Measurements from ENCODE around the gene SCCPDH.
A peak's percentile ranks its signal among the peaks of the same experiment; 100 is the strongest.

Gene SCCPDH

DNA sequence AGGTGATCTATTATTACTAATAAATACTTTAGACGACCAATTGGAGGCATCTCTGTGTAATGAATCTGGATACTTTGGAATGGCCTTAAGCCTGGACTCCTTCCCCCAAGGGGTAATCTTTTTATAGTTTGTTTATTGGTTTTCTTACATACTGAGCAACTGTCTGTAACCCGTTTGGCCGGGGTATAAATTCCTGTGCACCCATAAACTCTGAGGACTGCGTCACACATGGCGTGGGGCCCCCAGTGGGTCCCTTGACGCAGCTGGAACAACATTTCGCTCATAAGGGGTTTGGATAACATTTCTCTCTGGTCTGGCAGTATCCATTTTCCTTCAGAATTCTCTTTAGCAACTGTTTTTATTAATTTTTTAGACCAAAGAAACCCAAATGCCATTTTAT is 26.5 kb downstream of the SCCPDH start:
- no peak for DNase-seq

DNA sequence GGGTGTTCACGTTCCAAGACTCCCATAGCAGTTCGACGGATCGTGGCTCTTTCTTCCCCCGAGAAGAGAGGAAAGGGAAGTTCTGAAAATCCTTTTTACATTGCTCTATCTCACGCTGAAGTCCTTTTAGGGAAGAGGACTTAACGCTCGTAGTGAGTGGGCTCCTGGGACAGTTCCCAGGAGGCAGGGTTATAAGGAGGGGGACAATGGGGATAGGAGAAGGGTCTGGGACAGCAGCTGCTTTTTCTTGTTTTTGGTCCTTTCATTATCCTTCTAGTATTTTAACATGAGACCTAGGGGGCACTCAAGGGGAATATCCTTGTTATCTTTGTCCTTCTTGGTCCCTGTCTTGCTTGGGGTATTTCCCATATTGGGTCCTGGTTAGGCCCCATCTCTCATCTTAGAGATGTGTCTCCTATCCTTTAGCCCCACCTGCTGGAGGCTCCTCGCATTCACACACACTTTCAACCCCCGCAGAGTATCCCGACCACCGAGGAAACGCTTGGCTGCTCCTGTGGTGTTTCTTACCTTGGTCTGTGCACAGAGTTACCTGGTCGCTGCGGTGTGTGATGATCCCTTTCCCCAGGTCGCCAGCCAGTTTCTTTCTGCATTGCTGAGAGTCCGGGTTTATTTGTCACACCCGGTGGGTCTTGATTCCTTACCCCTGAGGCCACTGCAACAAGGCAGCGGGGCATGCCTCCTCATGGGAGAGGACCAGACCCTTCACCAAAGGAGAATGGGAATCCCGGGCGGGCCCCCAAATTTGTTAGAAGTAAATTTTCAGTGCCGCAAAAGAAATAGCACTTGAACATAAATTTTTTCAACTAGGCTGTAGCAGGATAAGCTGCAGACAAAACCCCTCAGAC is 29.7 kb downstream of the SCCPDH start:
- DNase-seq, result peak; percentile 59 to 74 (median 62)

DNA sequence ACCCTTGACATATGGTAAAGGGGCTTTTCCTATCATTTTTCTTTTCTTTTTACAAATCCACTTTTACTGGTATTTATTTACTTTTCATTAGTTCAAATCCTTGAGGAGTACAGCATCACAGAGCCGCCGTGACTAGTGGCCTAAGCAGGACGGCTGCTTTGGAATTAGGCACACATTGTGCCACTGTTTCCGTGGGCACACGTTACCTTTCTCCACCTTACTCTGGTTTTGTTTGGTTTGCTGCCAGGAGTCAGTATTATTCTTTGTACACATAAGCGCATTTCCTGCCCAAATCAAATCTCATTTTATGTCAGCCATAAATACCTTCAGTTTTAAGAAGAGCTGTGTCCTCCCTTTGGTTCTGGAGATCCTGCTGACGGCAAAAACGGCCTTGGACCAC is 31.2 kb downstream of the SCCPDH start:
- DNase-seq, result no peak

DNA sequence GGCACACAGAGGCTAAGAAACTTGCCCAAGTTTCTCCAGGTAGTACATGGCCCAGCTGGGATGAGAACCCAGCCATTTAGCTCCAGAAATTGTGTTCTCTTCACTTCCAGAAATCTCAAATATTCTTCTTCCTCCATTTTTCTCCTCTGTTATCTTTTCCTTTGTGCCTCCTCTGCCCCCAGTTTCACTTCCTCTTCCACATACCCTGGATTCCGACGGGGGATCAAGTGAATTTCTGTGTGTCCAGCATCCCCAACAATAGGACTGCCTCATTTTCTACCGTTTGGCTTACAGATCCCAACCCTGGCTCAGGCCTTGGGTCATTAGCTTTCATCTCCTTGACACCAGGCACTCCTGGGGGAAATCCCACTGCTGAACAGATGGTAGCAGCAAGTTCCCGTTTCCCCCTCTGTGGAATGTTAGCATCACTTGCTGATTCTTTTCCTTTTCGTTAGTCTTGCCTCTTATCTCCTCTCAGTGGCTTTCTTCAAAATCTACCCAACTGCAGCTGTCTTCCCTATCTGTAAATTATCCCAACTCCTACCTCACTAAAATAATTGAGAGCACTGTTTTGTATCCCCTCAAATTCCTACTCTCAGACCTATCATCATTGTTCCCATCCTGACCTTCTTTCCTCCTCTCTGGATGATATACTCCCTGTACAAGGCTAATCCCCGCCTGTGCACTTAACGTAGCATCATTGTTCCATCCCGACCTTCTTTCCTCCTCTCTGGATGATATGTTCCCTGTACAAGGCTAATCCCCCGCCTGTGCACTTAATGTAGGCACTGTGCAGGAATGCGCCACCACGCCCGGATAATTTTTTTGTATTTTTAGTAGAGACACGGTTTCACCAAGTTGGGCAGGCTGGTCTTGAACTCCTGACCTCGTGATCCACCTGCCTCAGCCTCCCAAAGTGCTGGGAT is 36.5 kb downstream of the SCCPDH start:
- peak; percentile 24 to 53 (median 38) for DNase-seq

DNA sequence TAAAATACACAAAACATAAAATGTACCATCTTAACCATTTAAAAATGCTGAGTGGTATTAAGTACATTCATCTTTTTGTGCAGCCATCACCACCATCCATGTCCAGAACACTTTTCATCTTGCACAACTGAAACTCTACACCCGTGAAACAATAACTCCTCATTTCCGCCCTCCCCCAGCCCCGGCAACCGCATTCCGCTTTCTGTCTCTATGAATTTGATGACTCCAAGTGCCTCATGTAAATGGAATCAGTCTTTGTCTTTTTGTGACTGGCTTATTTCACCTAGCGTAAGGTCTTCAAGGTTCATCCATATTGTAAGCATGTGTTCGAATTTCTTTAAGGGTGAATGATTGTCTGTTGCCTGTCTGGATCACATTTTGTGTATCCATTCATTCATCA is 37.2 kb downstream of the SCCPDH start:
- DNase-seq, result no peak

DNA sequence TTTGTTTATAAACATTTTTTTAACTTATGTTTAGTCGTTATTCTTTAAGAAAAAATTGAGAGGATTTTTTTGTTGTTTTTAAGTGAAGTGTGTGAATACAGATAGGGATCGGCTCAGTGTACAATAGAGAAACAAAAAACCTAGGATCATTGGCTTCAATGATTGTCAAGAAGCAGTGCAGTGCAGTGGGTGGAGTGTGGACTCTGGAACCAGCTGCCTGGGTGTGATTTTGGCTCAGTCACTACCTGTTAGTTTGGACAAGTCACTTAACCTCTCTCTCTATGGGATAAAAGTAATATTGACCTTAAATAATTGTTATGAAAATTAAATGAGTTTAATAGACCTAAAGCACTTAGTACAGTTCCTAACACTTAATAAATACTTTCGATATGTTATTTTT is 41.3 kb downstream of the SCCPDH start:
- DNase-seq, result no peak

DNA sequence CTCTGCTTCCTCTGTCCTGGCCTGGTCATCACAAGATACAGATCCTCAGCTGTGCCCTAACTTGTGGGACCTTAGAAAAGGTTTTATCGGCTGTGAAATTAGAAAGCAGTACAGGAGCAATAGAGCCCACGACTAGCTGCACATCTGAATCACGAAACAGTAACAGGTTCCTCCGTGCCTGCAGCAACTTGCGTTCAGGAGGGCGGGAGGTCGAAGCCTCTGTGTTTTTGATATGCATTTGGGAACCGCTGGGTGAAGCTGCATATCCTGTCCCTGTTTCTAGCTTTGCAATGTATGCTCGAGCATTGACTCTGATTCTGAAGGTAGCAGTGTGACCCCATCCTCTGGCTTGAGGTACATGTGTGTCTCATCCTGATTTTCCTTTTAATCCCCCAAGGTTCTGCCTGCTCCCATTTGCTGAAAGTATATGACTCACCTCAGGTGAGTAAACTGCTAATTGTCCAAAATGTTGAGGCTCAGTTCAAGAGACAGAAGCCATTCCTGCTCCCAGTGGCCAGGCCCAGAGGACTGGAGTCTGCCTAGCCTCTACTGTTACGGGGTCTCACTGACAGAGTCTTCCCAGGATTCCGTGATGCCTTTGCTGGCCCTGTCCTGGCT is 44.3 kb downstream of the SCCPDH start:
- DNase-seq, result no peak

DNA sequence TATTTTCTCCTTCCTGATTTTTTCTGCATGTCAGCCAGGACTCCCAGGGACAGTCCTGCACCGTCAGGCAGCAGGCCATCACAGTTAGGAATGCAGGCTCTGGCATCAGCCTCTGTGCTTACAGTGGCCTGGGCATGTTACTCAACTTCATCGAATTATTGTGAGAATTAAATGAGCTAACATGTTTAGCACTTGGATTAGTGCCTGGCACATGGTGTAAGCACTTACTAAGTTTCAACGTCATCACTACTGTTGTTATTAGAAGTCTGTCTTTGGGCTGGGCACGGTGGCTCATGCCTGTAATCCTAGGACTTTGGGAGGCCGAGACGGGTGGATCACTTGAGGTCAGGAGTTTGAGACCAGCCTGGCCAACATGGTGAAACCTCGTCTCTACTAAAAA is 45.1 kb downstream of the SCCPDH start:
- no peak for DNase-seq

DNA sequence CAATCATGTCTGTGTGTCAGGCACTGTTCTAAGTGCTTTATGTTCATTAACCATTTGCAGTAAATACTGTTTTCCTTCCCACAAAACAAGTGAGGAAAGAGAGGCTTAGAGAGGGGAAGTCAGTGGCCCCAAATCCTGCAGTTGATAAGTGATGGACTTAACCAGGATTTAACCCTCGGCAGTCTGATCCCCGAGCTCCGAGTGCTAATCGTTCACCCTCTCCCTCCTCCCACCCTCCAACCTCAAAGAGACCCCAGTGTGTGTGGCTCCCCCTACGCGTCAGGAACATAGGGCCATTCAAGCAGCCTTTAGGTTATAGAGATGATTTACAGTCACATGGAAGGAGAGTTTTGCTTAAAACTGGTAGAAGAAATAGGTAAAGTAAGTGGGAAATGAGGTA is 47.2 kb downstream of the SCCPDH start:
- no peak for DNase-seq

DNA sequence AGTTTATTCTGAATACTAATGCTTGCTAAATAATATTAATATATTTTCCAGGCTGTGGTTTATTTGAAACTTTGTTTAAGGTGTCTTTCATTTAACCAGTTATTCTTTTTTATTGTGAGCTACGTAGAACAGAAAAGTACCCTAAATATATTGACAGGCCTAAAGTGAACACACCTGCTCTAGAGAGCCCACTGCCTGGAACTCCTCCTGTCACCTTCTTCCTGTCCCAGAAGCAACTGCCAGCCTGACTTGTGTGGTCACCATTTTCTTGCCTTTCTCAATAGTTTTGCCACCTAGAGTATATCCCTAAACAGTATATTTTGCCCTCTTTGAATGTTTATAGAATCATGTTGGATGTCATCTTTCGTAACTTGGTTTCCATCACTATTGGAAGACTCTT is 48.5 kb downstream of the SCCPDH start:
- no peak for DNase-seq

DNA sequence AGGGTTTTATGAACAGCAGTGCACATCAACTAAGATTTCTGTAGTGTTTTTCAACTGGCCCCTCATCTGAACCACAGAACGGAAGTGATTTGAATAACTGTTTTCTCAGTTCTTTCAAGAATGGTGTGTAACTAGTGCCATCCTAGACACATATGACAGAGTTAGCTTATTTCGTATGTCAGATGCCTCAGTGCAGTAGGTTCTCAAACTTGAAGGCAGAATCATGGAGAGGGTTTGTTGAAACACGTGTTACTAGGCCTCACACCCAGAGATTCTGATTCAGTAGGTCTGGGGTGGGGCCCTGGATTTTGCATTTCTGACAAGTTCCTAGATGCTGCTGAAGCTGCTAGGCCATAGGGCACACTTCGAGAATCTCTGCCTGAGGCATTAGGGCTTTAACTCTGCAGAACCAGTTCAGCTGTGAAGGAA is 49.0 kb downstream of the SCCPDH start:
- no peak for DNase-seq

DNA sequence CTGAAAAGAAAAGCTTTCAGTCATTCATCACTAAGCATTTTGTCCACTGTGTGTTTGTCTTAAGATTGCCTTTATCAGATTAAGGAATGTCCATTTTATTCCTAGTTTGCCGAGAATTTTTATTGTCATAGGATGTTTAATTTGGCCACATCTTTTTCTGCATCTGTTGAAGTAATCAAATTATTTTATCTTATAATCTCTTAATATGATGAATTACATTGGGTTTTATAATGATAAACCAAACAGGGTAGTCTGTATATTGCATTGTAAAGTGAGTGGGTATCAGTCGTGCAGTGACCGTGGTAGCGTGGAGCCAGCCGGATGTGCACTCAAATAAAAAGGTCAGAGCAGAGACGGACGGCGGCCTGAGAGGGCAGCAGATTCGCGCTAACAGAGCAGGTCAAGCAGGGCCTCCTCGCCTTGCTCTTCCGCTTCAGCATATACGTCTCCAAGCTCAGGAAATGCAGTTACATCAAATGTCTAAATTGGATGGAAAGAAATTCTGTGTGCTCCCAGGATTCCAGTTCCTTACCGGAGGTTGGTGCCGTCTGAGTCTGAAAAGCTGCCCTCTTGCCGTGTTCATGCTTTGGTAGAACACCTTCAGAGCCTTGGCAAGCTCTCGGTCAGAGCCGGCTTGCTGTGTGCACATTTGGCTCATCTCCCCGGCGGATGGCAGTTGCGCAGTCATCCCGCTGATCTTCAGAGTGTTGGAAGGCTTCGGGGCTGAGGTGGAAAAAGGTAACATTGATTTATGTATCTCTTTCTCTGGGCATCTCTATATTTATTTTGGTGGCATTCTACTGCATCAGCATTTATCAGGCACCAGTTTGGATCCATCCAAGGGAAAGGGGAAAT is 51.5 kb downstream of the SCCPDH start:
- no peak for DNase-seq

DNA sequence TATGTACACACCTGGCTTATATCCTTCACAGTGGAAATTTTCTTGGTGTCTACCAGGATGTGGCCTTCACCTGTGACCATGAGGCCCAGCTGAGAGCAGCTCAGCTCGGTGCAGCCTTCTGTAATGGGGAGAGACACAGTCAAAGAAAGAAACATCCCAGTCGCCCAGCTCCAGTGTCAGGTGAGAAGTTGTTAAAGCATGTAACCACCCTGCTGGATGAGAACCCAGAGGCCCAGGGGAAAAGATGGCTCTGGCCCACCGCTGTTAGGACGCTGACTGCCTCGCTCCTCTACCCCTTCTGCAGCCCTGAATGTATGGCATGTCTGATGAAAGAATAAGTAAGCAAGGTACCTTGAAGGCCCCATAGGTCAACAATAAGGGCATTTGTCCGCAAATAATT is 52.7 kb downstream of the SCCPDH start:
- no peak for DNase-seq

DNA sequence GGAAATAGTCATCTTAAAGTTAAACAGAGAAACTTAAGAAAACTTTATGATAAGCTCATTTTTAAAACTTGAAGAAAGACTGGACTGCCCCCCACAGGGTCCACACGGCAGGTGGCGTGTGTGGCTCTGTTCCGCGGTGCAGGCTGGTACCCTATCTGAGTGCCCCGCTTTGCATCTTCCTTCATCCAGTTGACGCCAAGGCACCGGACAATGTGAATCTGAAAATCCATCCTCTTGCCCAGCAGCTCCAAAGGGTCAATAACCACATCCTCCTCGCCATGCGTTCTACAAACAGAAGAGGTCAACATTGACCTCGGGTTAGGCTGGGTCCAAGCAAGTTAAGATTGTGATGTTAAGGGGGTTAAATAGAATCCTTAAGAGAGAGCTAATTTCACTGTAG is 54.5 kb downstream of the SCCPDH start:
- DNase-seq, result no peak

DNA sequence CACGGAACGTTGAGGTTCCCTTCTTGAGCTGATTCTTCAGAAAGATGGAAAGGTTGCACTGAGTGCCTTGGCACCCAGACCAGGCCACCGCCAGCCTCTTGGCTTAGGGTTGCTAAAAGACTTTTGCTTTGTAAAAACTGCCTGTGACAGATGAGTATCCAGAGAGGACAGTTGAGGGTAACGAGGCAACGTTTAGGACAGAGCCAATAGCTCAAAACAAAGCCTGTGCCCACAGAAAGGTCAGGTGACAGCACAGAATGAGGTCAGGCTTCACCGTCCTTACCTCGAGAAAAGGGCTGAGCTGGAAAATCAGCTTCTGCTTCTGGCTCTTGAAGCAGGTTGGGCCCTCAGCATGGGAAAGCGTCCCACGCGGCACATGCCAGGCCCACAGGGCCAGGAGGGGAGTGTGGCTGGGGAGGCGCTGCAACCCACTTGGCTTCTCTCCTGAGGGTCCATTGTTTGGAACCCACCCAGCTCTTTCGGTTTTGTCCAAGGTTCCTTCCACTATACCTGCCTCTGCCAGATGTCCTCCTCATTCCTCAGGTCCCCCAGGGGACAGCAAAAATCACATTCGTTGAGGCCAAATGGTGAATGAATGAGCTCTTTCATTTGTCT is 55.5 kb downstream of the SCCPDH start:
- DNase-seq, result no peak

DNA sequence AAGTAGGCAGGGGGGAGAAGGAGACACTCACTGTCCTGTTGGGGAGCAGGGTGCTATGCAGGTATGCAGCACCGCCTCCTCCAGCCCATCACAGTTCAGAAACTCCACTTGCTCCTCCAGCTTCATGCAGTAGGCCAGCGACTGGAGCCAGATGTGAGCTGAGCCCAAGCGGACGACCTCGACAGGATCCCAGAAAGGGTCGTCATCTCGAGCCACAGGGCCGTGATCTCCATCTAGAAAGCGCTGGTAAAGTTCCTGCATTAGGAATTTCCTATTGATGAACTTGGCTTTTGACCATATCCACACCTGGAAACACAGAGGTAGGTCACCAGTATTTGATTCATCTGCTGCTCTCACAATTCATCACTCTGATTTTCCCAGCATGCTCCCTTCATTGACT is 56.1 kb downstream of the SCCPDH start:
- no peak for DNase-seq

DNA sequence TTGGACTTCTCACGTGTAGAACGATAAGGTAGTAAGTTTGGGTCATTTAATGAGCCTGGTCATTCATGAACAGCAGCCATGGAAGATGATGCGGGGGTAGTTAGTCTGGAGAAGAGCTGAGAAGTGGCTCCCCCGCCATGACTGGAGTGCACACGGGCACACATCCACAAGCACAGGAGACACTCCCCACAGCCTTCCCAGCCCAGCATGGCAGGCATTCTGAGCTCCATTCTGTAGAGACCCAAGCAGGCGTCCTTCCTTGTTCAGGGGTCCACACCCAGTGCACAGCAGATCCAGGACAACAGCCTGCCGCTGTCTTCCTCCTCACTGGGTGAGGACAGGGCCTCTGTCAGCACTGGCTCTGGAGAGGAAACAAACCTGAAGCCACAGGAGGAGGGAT is 57.0 kb downstream of the SCCPDH start:
- DNase-seq, result no peak

DNA sequence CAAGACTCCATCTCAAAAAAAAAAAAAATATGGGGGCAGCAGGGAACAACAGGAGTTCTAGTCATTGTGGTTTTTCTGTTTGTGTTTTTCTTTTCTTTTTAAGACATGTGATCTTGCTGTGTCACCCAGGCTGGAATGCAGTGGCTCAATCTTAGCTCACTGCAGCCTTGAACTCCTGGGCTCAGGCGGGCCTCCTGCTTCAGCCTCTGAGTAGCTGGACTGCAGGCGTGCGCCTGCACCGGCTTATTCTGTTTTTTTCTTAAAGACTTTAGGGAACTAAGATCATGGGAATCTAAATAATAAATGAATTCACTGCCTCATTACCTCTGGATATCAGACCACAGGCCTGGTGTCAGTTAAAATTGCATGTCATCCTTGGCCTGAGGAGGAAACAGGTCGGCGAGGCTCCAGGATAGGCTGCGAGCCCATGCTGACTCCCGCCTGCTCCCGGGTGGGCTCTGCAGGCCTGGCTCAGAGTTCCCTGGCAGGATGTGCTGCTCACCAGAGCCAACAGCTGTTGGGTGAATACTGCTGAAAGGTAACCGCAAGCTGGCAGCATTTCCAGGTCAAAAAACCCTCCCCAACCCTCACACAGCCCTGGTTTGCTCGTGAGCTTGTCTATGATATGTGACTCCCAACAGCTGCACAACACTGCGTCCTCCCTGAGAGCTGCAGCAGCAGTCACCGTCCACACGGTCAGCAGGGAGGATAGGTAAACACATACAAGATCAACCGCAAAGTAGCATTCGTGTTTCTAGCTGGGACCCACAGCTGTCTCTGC is 58.1 kb downstream of the SCCPDH start:
- DNase-seq, result peak; percentile 19 to 62 (median 44)

DNA sequence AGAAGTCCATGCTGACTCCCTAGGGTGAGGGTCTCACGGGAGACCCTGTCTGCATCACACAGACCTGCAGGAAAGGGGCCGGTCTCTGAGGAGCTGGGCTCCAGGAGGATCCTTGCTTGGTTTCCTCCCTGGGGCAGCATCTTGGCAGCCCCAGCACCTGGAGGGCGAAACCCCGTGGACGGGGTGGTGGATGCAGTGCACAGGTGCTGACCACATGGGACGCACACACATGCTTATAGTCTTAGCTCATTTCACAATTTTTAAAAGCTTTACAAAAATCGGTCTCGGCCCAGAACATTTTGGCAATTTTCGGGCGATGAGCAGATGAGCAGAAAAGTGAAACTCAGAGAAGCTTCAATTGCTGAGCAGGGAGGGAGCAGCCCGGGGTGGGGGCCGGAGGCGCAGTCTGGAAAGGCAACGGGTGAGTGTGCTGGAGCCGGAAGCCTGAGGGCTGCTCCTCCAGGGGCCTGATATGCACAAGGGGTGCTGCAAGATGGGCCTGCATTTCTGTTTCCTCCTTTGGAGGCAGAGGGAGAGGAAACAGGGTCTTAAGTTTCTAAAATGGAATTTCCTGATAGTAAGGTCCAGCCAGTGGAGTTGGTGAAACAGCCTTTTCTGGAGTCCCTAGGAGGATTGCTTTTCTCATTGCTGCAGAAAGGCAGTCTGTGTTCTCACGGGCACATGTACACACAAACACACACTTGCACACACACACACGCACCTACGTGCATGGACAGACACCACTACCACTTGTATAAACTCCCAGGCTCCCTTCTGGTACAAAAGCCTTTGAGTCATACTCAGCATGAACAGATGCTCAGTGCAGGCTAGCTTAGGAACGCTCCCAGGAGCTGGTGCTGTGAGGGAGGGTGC is 60.6 kb downstream of the SCCPDH start:
- peak in 3 of 4 experiments; percentile 7 to 40 (median 20) for DNase-seq

Measured in suppressor macrophage (primary cell).